ENCODE data around the gene PSMB7.

GRCh38 chr9:124453586-124454191, 38.4 kb upstream of the PSMB7 start:
- TF ChIP-seq E2F4 (CRISPR knock-in tag; IDR thresholded peaks at IDR 0.05; ENCODE audit: borderline replicate concordance, low read depth) (no peak), CTCF (IDR thresholded peaks at IDR 0.05) (no peak), CBFB (CRISPR knock-in tag; IDR thresholded peaks at IDR 0.05; ENCODE audit: low read depth) (no peak), ZSCAN18 (CRISPR knock-in tag; IDR thresholded peaks at IDR 0.05) (no peak), TP53 (CRISPR knock-in tag; IDR thresholded peaks at IDR 0.05) (no peak), TCF7 (CRISPR knock-in tag; IDR thresholded peaks at IDR 0.05; ENCODE audit: low read depth) (no peak), SOX15 (CRISPR knock-in tag; IDR thresholded peaks at IDR 0.05) (no peak), ATF3 (CRISPR knock-in tag; conservative IDR thresholded peaks at IDR 0.05) (no peak)

Data from WTC11 (cell line).